ENCODE data around the gene NUP58. TPM values are rescaled to one million over a fixed set of nuclear protein-coding genes. Genes with fewer than 3 reads are reported as not detected.
"Not testable (repeated sequence)": the region's sequence is repeated elsewhere in the genome, so short reads cannot be mapped to it uniquely, and the experiment has no call there.

NUP58 gene
- total RNA-seq, 4 donors from 2014 or later = 33.0 to 142 (median 84.2) TPM

GRCh38 chr13:25354377-25354776, 53.0 kb downstream of the NUP58 start:
- Histone ChIP-seq H3K36me3 (no peaks in the 10 kb centered on the region), H3K9me3 (no peaks in the 10 kb centered on the region), H3K27ac (no peak overlapping the region), H3K4me3 (no peak overlapping the region), H3K27me3 (peaks cover 11% of the 10 kb centered on the region), H3K4me1 (no peaks in the 10 kb centered on the region)
- 62 to 63% methylated on average over 6 of the region's 6 CpGs for WGBS, 2 donors (ENCODE audit: low coverage in 1 of 2)
- no peak for DNase-seq
- TF ChIP-seq POLR2A (IDR thresholded peaks at IDR 0.05) (no peak), POLR2AphosphoS5 (IDR thresholded peaks at IDR 0.05) (no peak), EP300 (IDR thresholded peaks at IDR 0.05; ENCODE audit: low read depth) (no peak), CTCF (IDR thresholded peaks at IDR 0.05) (no peak)
- intact Hi-C loops (cut with DNase I; ENCODE audit: low total_unique reads) (no loop called here), in situ Hi-C loops (cut with MboI; ENCODE audit: low pct_ligation_motif_present in 1 of 4, low pct_unique_long_range_greater_than_20kb in 1 of 4, low sequenced_read_pairs in 3 of 4) (no loop called here)

GRCh38 chr13:25360443-25360842, 59.0 kb downstream of the NUP58 start:
- H3K4me1 ChIP-seq; DNase-seq; H3K27ac ChIP-seq; in situ Hi-C loops (cut with MboI; ENCODE audit: low pct_ligation_motif_present in 1 of 4, low pct_unique_long_range_greater_than_20kb in 1 of 4, low sequenced_read_pairs in 3 of 4); H3K36me3 ChIP-seq; H3K9me3 ChIP-seq; H3K27me3 ChIP-seq; H3K4me3 ChIP-seq; intact Hi-C loops (cut with DNase I; ENCODE audit: low total_unique reads): not testable (repeated sequence)
- WGBS, 2 donors (ENCODE audit: low coverage in 1 of 2) = 91 to 95% methylated on average over 5 to 6 of the region's 6 CpGs

GRCh38 chr13:25365720-25366235, 64.4 kb downstream of the NUP58 start:
- in situ Hi-C loops (cut with MboI; ENCODE audit: low pct_ligation_motif_present in 1 of 4, low pct_unique_long_range_greater_than_20kb in 1 of 4, low sequenced_read_pairs in 3 of 4) = no loop called here

GRCh38 chr13:25371158-25371874, 69.9 kb downstream of the NUP58 start:
- DNase-seq = no peak
- WGBS, 2 donors (ENCODE audit: low coverage in 1 of 2) = 37 to 51% methylated on average over 5 to 20 of the region's 20 CpGs
- Histone ChIP-seq H3K36me3 (no peaks in the 10 kb centered on the region), H3K27ac (no peak overlapping the region), H3K4me3 (peak overlapping the region in 2 of 4 donors; percentile 23 to 47), H3K4me1 (peaks cover 0 to 10% (median 3%) of the 10 kb centered on the region in 4 donors), H3K27me3 (peaks cover 80% of the 10 kb centered on the region), H3K9me3 (no peaks in the 10 kb centered on the region)
- TF ChIP-seq POLR2AphosphoS5 (IDR thresholded peaks at IDR 0.05) = no peak
- TF ChIP-seq CTCF (IDR thresholded peaks at IDR 0.05) = no peak
- no peak for TF ChIP-seq EP300 (IDR thresholded peaks at IDR 0.05; ENCODE audit: low read depth)
- TF ChIP-seq POLR2A (IDR thresholded peaks at IDR 0.05) = no peak
- in situ Hi-C loops (cut with MboI; ENCODE audit: low pct_ligation_motif_present in 1 of 4, low pct_unique_long_range_greater_than_20kb in 1 of 4, low sequenced_read_pairs in 3 of 4) (loop anchor here in 1 of 4 donors (10.0 kb wide), 1 partner anchor 137 kb away; no protein-coding TSS in a partner anchor), intact Hi-C loops (cut with DNase I; ENCODE audit: low total_unique reads) (no loop called here)

More at GRCh38 chr13:25365720-25366235, 64.4 kb downstream of the NUP58 start:
- H3K27ac ChIP-seq = no peak overlapping the region
- H3K27me3 ChIP-seq = peaks cover 25% of the 10 kb centered on the region
- TF ChIP-seq EP300 (IDR thresholded peaks at IDR 0.05; ENCODE audit: low read depth) (no peak), POLR2A (IDR thresholded peaks at IDR 0.05) (no peak), POLR2AphosphoS5 (IDR thresholded peaks at IDR 0.05) (no peak), CTCF (IDR thresholded peaks at IDR 0.05) (no peak)
- H3K4me1 ChIP-seq = no peaks in the 10 kb centered on the region
- no peak overlapping the region for H3K4me3 ChIP-seq
- H3K36me3 ChIP-seq = no peaks in the 10 kb centered on the region
- H3K9me3 ChIP-seq = no peaks in the 10 kb centered on the region
- 90 to 92% methylated on average over 10 to 32 of the region's 32 CpGs for WGBS, 2 donors (ENCODE audit: low coverage in 1 of 2)
- no peak for DNase-seq
- intact Hi-C loops (cut with DNase I; ENCODE audit: low total_unique reads) = no loop called here
